ENCODE results near the gene MBD6.

MBD6 gene

GRCh38 chr12:57524814-57525614 lies 2.4 kb downstream of the MBD6 start:
- Histone ChIP-seq H3K4me3 (ENCODE audit: low read depth, low read length) (peak overlapping the region; percentile 78), H3K27me3 (ENCODE audit: insufficient read depth, low read length) (no peaks in the 10 kb centered on the region), H3K27ac (ENCODE audit: low read depth, low read length) (no peak overlapping the region), H2AFZ (ENCODE audit: low read length, unreplicated experiment) (no peak overlapping the region), H3K79me2 (ENCODE audit: control insufficient read depth, insufficient read depth, low read length, unreplicated experiment) (peaks cover 39% of the 10 kb centered on the region), H3K4me1 (ENCODE audit: control insufficient read depth, insufficient read depth, low read length, unreplicated experiment) (peaks cover 32% of the 10 kb centered on the region), H3K36me3 (ENCODE audit: insufficient read depth, low read length) (peaks cover 5% of the 10 kb centered on the region)

DNA sequence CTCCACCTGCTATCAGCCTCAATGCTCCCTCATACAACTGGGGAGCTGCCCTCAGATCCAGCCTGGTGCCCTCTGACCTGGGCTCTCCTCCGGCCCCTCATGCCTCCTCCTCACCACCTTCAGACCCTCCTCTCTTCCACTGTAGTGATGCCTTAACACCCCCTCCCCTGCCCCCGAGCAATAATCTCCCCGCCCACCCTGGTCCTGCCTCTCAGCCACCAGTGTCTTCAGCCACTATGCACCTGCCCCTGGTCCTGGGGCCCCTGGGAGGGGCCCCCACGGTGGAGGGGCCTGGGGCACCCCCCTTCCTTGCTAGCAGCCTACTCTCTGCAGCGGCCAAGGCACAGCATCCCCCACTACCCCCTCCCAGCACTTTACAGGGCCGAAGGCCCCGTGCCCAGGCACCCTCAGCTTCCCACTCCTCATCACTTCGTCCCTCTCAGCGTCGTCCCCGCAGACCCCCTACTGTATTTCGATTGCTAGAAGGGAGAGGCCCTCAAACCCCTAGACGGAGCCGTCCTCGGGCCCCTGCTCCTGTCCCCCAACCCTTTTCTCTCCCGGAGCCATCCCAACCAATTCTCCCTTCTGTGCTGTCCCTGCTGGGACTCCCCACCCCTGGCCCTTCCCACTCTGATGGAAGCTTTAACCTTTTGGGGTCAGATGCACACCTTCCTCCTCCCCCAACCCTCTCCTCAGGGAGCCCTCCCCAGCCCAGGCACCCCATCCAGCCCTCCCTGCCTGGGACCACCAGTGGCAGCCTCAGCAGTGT lies 3.2 kb downstream of the MBD6 start:
- Histone ChIP-seq H3K27ac (ENCODE audit: low read depth, low read length) (no peak overlapping the region), H2AFZ (ENCODE audit: low read length, unreplicated experiment) (no peak overlapping the region), H3K4me3 (ENCODE audit: low read depth, low read length) (no peak overlapping the region), H3K4me1 (ENCODE audit: control insufficient read depth, insufficient read depth, low read length, unreplicated experiment) (peaks cover 32% of the 10 kb centered on the region), H3K36me3 (ENCODE audit: insufficient read depth, low read length) (peaks cover 6% of the 10 kb centered on the region), H3K79me2 (ENCODE audit: control insufficient read depth, insufficient read depth, low read length, unreplicated experiment) (peaks cover 41% of the 10 kb centered on the region), H3K27me3 (ENCODE audit: insufficient read depth, low read length) (no peaks in the 10 kb centered on the region)

GRCh38 chr12:57526477-57527126 lies 4.0 kb downstream of the MBD6 start:
- Histone ChIP-seq H2AFZ (ENCODE audit: low read length, unreplicated experiment) (no peak overlapping the region), H3K27ac (ENCODE audit: low read depth, low read length) (no peak overlapping the region), H3K4me1 (ENCODE audit: control insufficient read depth, insufficient read depth, low read length, unreplicated experiment) (peaks cover 24% of the 10 kb centered on the region), H3K36me3 (ENCODE audit: insufficient read depth, low read length) (peaks cover 6% of the 10 kb centered on the region), H3K79me2 (ENCODE audit: control insufficient read depth, insufficient read depth, low read length, unreplicated experiment) (peaks cover 41% of the 10 kb centered on the region), H3K27me3 (ENCODE audit: insufficient read depth, low read length) (no peaks in the 10 kb centered on the region), H3K4me3 (ENCODE audit: low read depth, low read length) (no peak overlapping the region)

GRCh38 chr12:57527184-57527583 lies 4.6 kb downstream of the MBD6 start:
- H3K4me3 ChIP-seq (ENCODE audit: low read depth, low read length) = no peak overlapping the region
- H3K36me3 ChIP-seq (ENCODE audit: insufficient read depth, low read length) = peaks cover 6% of the 10 kb centered on the region
- no peak overlapping the region for H3K27ac ChIP-seq (ENCODE audit: low read depth, low read length)
- no peaks in the 10 kb centered on the region for H3K27me3 ChIP-seq (ENCODE audit: insufficient read depth, low read length)
- no peak overlapping the region for H2AFZ ChIP-seq (ENCODE audit: low read length, unreplicated experiment)
- H3K79me2 ChIP-seq (ENCODE audit: control insufficient read depth, insufficient read depth, low read length, unreplicated experiment) = peaks cover 41% of the 10 kb centered on the region
- peaks cover 18% of the 10 kb centered on the region for H3K4me1 ChIP-seq (ENCODE audit: control insufficient read depth, insufficient read depth, low read length, unreplicated experiment)

GRCh38 chr12:57528176-57528575 lies 5.6 kb downstream of the MBD6 start:
- Histone ChIP-seq H3K27me3 (ENCODE audit: insufficient read depth, low read length) (no peaks in the 10 kb centered on the region), H3K36me3 (ENCODE audit: insufficient read depth, low read length) (peaks cover 6% of the 10 kb centered on the region), H3K79me2 (ENCODE audit: control insufficient read depth, insufficient read depth, low read length, unreplicated experiment) (peaks cover 41% of the 10 kb centered on the region), H3K4me3 (ENCODE audit: low read depth, low read length) (no peak overlapping the region), H3K4me1 (ENCODE audit: control insufficient read depth, insufficient read depth, low read length, unreplicated experiment) (peaks cover 16% of the 10 kb centered on the region), H2AFZ (ENCODE audit: low read length, unreplicated experiment) (no peak overlapping the region), H3K27ac (ENCODE audit: low read depth, low read length) (no peak overlapping the region)

DNA sequence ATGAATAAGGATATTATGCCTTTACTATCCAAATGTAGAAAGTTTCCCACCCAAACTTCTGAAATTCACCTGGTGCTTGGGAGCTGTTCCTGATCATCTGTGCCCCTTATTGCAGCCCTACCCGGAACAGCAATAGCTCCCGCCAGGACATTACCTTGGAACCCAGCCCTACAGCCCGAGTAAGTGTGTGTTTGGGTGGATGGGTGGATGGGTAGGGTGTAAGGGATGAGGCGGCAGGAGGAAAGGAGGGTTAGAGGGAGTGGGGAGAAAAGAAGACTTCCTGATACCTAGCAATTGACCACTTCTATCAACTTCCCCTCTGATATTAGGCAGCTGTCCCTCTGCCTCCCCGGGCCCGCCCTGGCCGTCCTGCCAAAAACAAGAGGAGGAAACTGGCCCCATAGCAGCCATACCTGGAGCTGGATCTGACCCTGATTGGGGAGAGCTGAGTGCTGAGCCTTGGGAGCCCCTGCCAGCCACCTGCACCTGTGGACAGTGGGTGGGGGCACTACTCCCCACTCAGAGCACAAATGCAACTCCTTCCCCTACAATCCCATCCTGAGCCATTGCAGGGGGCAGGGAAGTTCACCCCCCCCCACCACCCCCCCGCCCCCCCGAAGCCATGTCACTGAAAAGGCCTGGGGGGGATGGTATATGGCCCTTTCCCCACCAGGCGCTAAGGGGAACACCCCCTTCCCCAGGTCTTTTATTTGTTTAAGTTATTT lies 6.4 kb downstream of the MBD6 start:
- H3K79me2 ChIP-seq (ENCODE audit: control insufficient read depth, insufficient read depth, low read length, unreplicated experiment) = peaks cover 33% of the 10 kb centered on the region
- no peaks in the 10 kb centered on the region for H3K27me3 ChIP-seq (ENCODE audit: insufficient read depth, low read length)
- peaks cover 6% of the 10 kb centered on the region for H3K36me3 ChIP-seq (ENCODE audit: insufficient read depth, low read length)
- no peak overlapping the region for H3K4me3 ChIP-seq (ENCODE audit: low read depth, low read length)
- H2AFZ ChIP-seq (ENCODE audit: low read length, unreplicated experiment) = no peak overlapping the region
- H3K27ac ChIP-seq (ENCODE audit: low read depth, low read length) = no peak overlapping the region
- peaks cover 11% of the 10 kb centered on the region for H3K4me1 ChIP-seq (ENCODE audit: control insufficient read depth, insufficient read depth, low read length, unreplicated experiment)

GRCh38 chr12:57529831-57530230 lies 7.2 kb downstream of the MBD6 start:
- H3K27ac ChIP-seq (ENCODE audit: low read depth, low read length) = no peak overlapping the region

GRCh38 chr12:57530396-57531142 lies 7.9 kb downstream of the MBD6 start:
- H3K4me3 ChIP-seq (ENCODE audit: low read depth, low read length) = no peak overlapping the region
- no peaks in the 10 kb centered on the region for H3K27me3 ChIP-seq (ENCODE audit: insufficient read depth, low read length)
- peaks cover 18% of the 10 kb centered on the region for H3K79me2 ChIP-seq (ENCODE audit: control insufficient read depth, insufficient read depth, low read length, unreplicated experiment)
- H3K27ac ChIP-seq (ENCODE audit: low read depth, low read length) = no peak overlapping the region
- peaks cover 6% of the 10 kb centered on the region for H3K36me3 ChIP-seq (ENCODE audit: insufficient read depth, low read length)
- no peak overlapping the region for H2AFZ ChIP-seq (ENCODE audit: low read length, unreplicated experiment)
- H3K4me1 ChIP-seq (ENCODE audit: control insufficient read depth, insufficient read depth, low read length, unreplicated experiment) = no peaks in the 10 kb centered on the region

More at GRCh38 chr12:57529831-57530230, 7.2 kb downstream of the MBD6 start:
- Histone ChIP-seq H3K4me3 (ENCODE audit: low read depth, low read length) (no peak overlapping the region), H3K4me1 (ENCODE audit: control insufficient read depth, insufficient read depth, low read length, unreplicated experiment) (peaks cover 3% of the 10 kb centered on the region), H2AFZ (ENCODE audit: low read length, unreplicated experiment) (no peak overlapping the region), H3K27me3 (ENCODE audit: insufficient read depth, low read length) (no peaks in the 10 kb centered on the region), H3K79me2 (ENCODE audit: control insufficient read depth, insufficient read depth, low read length, unreplicated experiment) (peaks cover 25% of the 10 kb centered on the region), H3K36me3 (ENCODE audit: insufficient read depth, low read length) (peaks cover 6% of the 10 kb centered on the region)

- Histone ChIP-seq H3K4me1 (ENCODE audit: control insufficient read depth, insufficient read depth, low read length, unreplicated experiment) (no peaks in the 10 kb centered on the region), H3K79me2 (ENCODE audit: control insufficient read depth, insufficient read depth, low read length, unreplicated experiment) (peaks cover 5% of the 10 kb centered on the region), H3K4me3 (ENCODE audit: low read depth, low read length) (no peak overlapping the region), H2AFZ (ENCODE audit: low read length, unreplicated experiment) (no peak overlapping the region), H3K36me3 (ENCODE audit: insufficient read depth, low read length) (peaks cover 11% of the 10 kb centered on the region), H3K27ac (ENCODE audit: low read depth, low read length) (no peak overlapping the region), H3K27me3 (ENCODE audit: insufficient read depth, low read length) (no peaks in the 10 kb centered on the region)
These were observed 9.2 kb downstream of the MBD6 start for GRCh38 chr12:57531836-57532235.

GRCh38 chr12:57533108-57533507 lies 10.5 kb downstream of the MBD6 start:
- H3K79me2 ChIP-seq (ENCODE audit: control insufficient read depth, insufficient read depth, low read length, unreplicated experiment) = peaks cover 4% of the 10 kb centered on the region
- peaks cover 16% of the 10 kb centered on the region for H3K36me3 ChIP-seq (ENCODE audit: insufficient read depth, low read length)
- H3K4me1 ChIP-seq (ENCODE audit: control insufficient read depth, insufficient read depth, low read length, unreplicated experiment) = no peaks in the 10 kb centered on the region
- H3K27me3 ChIP-seq (ENCODE audit: insufficient read depth, low read length) = no peaks in the 10 kb centered on the region
- no peak overlapping the region for H3K4me3 ChIP-seq (ENCODE audit: low read depth, low read length)
- no peak overlapping the region for H2AFZ ChIP-seq (ENCODE audit: low read length, unreplicated experiment)
- H3K27ac ChIP-seq (ENCODE audit: low read depth, low read length) = no peak overlapping the region
